NCI-H146 treated with DMSO at 0.1 percent for 48 hours (cell line): ENCODE data around the gene TCEAL8.
"Not testable (repeated sequence)": the region's sequence is repeated elsewhere in the genome, so short reads cannot be mapped to it uniquely, and the experiment has no call there.

Experiments used
- DNase-seq: peaks from one replicate; lab custom pipeline; 2025; ENCODE audit not compliant: unreplicated experiment; lab: John Stamatoyannopoulos, UW

TCEAL8 gene

GRCh38 chrX:103254921-103255493, at the start of gene TCEAL8:
Gene TCEAL8 (minus strand): TSS chrX:103255155. CDS start chrX:103253979, 1,176 bp downstream.
- DNase-seq = peak; percentile 67

GRCh38 chrX:103304705-103305104, 49.8 kb upstream of the TCEAL8 start:
- DNase-seq = no peak

- DNase-seq = no peak
These were observed 38.2 kb upstream of the TCEAL8 start for GRCh38 chrX:103293118-103293517.

- DNase-seq = no peak
These were observed 24.7 kb upstream of the TCEAL8 start for GRCh38 chrX:103279624-103280023.

- peak; percentile 32 for DNase-seq
These were observed 21.6 kb upstream of the TCEAL8 start, which contains the start of gene TCEAL5 for GRCh38 chrX:103276581-103277002. Gene TCEAL5 (minus strand): TSS chrX:103276750. CDS start chrX:103274563, 2,187 bp downstream.

GRCh38 chrX:103275947-103276567, 21.1 kb upstream of the TCEAL8 start:
- DNase-seq = no peak

GRCh38 chrX:103274284-103274683, 19.3 kb upstream of the TCEAL8 start:
- no peak for DNase-seq

GRCh38 chrX:103258275-103258674, 3.3 kb upstream of the TCEAL8 start:
- DNase-seq = no peak

- DNase-seq = no peak
These were observed 1.7 kb upstream of the TCEAL8 start for GRCh38 chrX:103256651-103257050.

- peak; percentile 47 for DNase-seq
These were observed 657 bp downstream of the TCEAL8 start for GRCh38 chrX:103254171-103254824.

- no peak for DNase-seq
These were observed 1.3 kb downstream of the TCEAL8 start for GRCh38 chrX:103253608-103254007.

GRCh38 chrX:103250977-103251376, 4.0 kb downstream of the TCEAL8 start:
- DNase-seq = no peak

- DNase-seq = no peak
These were observed 5.2 kb downstream of the TCEAL8 start for GRCh38 chrX:103249805-103250204.

- DNase-seq = no peak
These were observed 6.4 kb downstream of the TCEAL8 start for GRCh38 chrX:103248553-103248952.

GRCh38 chrX:103240155-103240554, 14.8 kb downstream of the TCEAL8 start:
- DNase-seq = no peak

GRCh38 chrX:103236296-103236695, 18.7 kb downstream of the TCEAL8 start:
- no peak for DNase-seq

GRCh38 chrX:103235608-103236007, 19.3 kb downstream of the TCEAL8 start:
- not testable (repeated sequence) for DNase-seq

- DNase-seq = no peak
These were observed 20.1 kb downstream of the TCEAL8 start for GRCh38 chrX:103234869-103235268.

- no peak for DNase-seq
These were observed 21.7 kb downstream of the TCEAL8 start for GRCh38 chrX:103233263-103233662.

- not testable (repeated sequence) for DNase-seq
These were observed 29.0 kb downstream of the TCEAL8 start for GRCh38 chrX:103225918-103226317.

- DNase-seq = no peak
These were observed 34.2 kb downstream of the TCEAL8 start for GRCh38 chrX:103220511-103221323.
